Right lung (tissue), 10 donors: ENCODE results near the gene AKTIP. TPM values are rescaled to one million over a fixed set of nuclear protein-coding genes. Genes with fewer than 3 reads are reported as not detected.
"Not testable (repeated sequence)": the region's sequence is repeated elsewhere in the genome, so short reads cannot be mapped to it uniquely, and the experiment has no call there.

Experiments
- DNase-seq, 2 donors: peaks; one replicate each; pipeline ENCODE4 v3.0.0-alpha.2; 2013
- long read RNA-seq, 8 donors: transcript quantifications; one replicate each; lab custom pipeline, GENCODE V29; 2026
- polyA plus RNA-seq, 5 donors: library from polyadenylated mRNA; unstranded; fragments of 120-200 nt; gene quantifications; one replicate each; pipeline versions ENCODE4 v1.2.1 to v1.2.3, GENCODE V29; 2013; ENCODE audit warnings: inconsistent platforms in 1 of 5, low replicate concordance in 1 of 5; ENCODE audit not compliant: insufficient read length in 5 of 5, insufficient read depth in 1 of 5

AKTIP gene
- polyA plus RNA-seq: 10 to 100 TPM; 41.0 to 58.7 (median 53.8) TPM
- long read RNA-seq, donor 1, transcript AKTIP-214 (1 exons, 2,321 nt): major isoform, 10 of 26 reads
- long read RNA-seq, donor 1, partial matches to known transcripts: 0 of 26 reads
- long read RNA-seq, donor 1, other reads (novel, unspliced or antisense): 12 of 26 reads
- long read RNA-seq, donor 2, partial matches to known transcripts: 0 of 11 reads
- long read RNA-seq, donor 2, other reads (novel, unspliced or antisense): 6 of 11 reads
- long read RNA-seq, donor 3, transcript AKTIP-214 (1 exons, 2,321 nt): major isoform, 11 of 19 reads
- long read RNA-seq, donor 3, partial matches to known transcripts: 0 of 19 reads
- long read RNA-seq, donor 3, other reads (novel, unspliced or antisense): 5 of 19 reads
- long read RNA-seq, donor 4, transcript AKTIP-214 (1 exons, 2,321 nt): major isoform, 12 of 13 reads
- long read RNA-seq, donor 4, partial matches to known transcripts: 0 of 13 reads
- long read RNA-seq, donor 4, other reads (novel, unspliced or antisense): 0 of 13 reads
- long read RNA-seq, donor 5, transcript AKTIP-214 (1 exons, 2,321 nt): major isoform, 12 of 22 reads
- long read RNA-seq, donor 5, partial matches to known transcripts: 5 of 22 reads
- long read RNA-seq, donor 5, other reads (novel, unspliced or antisense): 0 of 22 reads
- long read RNA-seq, donor 6, transcript AKTIP-214 (1 exons, 2,321 nt): major isoform, 6 of 16 reads
- long read RNA-seq, donor 6, partial matches to known transcripts: 0 of 16 reads
- long read RNA-seq, donor 6, other reads (novel, unspliced or antisense): 8 of 16 reads
- long read RNA-seq, donor 7, transcript AKTIP-214 (1 exons, 2,321 nt): major isoform, 9 of 19 reads
- long read RNA-seq, donor 7, transcript AKTIP-202 (10 exons, 2,426 nt): minor isoform, 5 of 19 reads
- long read RNA-seq, donor 7, partial matches to known transcripts: 0 of 19 reads
- long read RNA-seq, donor 7, other reads (novel, unspliced or antisense): 5 of 19 reads
- long read RNA-seq, donor 8, partial matches to known transcripts: 0 of 5 reads
- long read RNA-seq, donor 8, other reads (novel, unspliced or antisense): 0 of 5 reads

- DNase-seq: peak; percentile 45 to 56
Observed at GRCh38 chr16:53502331-53503269, at the start of gene AKTIP. Gene AKTIP, minus strand, starts transcription at chr16:53503209. Its CDS starts 2,950 bp downstream, at chr16:53500259.

GRCh38 chr16:53549970-53550690 lies 47.1 kb upstream of the AKTIP start:
- peak; percentile 88 to 93 for DNase-seq

- DNase-seq: no peak
Observed at GRCh38 chr16:53546988-53547391, 44.0 kb upstream of the AKTIP start.

- DNase-seq: no peak
Observed at GRCh38 chr16:53545433-53545832, 42.4 kb upstream of the AKTIP start.

GRCh38 chr16:53542283-53542682 lies 39.3 kb upstream of the AKTIP start:
- DNase-seq: no peak

GRCh38 chr16:53541326-53541725 lies 38.3 kb upstream of the AKTIP start:
- no peak for DNase-seq

- not testable (repeated sequence) for DNase-seq
Observed at GRCh38 chr16:53539759-53540718, 37.0 kb upstream of the AKTIP start.

GRCh38 chr16:53539346-53539745 lies 36.3 kb upstream of the AKTIP start:
- not testable (repeated sequence) for DNase-seq

- no peak for DNase-seq
Observed at GRCh38 chr16:53537626-53538025, 34.6 kb upstream of the AKTIP start.

- no peak for DNase-seq
Observed at GRCh38 chr16:53534206-53534605, 31.2 kb upstream of the AKTIP start.

GRCh38 chr16:53530741-53531140 lies 27.7 kb upstream of the AKTIP start:
- no peak for DNase-seq

GRCh38 chr16:53530046-53530445 lies 27.0 kb upstream of the AKTIP start:
- no peak for DNase-seq

- no peak for DNase-seq
Observed at GRCh38 chr16:53529513-53529912, 26.5 kb upstream of the AKTIP start.

GRCh38 chr16:53528797-53529196 lies 25.8 kb upstream of the AKTIP start:
- no peak for DNase-seq

GRCh38 chr16:53523971-53524548 lies 21.1 kb upstream of the AKTIP start:
- no peak for DNase-seq

GRCh38 chr16:53523126-53523804 lies 20.3 kb upstream of the AKTIP start:
- DNase-seq: no peak

GRCh38 chr16:53519417-53520091 lies 16.5 kb upstream of the AKTIP start:
- no peak for DNase-seq
